NCI-H524 treated with DMSO at 0.1 percent for 48 hours (cell line): Measurements from ENCODE around the gene ZGLP1.
"Not testable (repeated sequence)": the region's sequence is repeated elsewhere in the genome, so short reads cannot be mapped to it uniquely, and the experiment has no call there.

ENCODE experiments used
- DNase-seq: peaks from one replicate; lab custom pipeline; 2025; lab: John Stamatoyannopoulos, UW

The ZGLP1 gene

DNA sequence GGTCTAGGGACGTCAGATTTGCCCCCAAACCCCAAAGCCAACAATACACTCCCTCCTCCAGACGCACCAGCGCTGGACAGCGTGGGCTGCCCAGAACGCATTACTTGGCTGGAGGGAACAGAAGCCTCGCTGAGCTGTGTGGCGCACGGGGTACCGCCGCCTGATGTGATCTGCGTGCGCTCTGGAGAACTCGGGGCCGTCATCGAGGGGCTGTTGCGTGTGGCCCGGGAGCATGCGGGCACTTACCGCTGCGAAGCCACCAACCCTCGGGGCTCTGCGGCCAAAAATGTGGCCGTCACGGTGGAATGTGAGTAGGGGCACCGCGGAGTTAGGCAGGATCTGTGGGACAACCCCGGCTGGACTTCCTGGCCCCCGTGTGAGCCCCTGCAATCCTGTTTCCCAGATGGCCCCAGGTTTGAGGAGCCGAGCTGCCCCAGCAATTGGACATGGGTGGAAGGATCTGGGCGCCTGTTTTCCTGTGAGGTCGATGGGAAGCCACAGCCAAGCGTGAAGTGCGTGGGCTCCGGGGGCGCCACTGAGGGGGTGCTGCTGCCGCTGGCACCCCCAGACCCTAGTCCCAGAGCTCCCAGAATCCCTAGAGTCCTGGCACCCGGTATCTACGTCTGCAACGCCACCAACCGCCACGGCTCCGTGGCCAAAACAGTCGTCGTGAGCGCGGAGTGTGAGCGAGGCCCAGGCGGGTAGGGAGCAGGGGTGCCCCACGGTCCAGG, 15.8 kb downstream of the ZGLP1 start:
- no peak for DNase-seq

DNA sequence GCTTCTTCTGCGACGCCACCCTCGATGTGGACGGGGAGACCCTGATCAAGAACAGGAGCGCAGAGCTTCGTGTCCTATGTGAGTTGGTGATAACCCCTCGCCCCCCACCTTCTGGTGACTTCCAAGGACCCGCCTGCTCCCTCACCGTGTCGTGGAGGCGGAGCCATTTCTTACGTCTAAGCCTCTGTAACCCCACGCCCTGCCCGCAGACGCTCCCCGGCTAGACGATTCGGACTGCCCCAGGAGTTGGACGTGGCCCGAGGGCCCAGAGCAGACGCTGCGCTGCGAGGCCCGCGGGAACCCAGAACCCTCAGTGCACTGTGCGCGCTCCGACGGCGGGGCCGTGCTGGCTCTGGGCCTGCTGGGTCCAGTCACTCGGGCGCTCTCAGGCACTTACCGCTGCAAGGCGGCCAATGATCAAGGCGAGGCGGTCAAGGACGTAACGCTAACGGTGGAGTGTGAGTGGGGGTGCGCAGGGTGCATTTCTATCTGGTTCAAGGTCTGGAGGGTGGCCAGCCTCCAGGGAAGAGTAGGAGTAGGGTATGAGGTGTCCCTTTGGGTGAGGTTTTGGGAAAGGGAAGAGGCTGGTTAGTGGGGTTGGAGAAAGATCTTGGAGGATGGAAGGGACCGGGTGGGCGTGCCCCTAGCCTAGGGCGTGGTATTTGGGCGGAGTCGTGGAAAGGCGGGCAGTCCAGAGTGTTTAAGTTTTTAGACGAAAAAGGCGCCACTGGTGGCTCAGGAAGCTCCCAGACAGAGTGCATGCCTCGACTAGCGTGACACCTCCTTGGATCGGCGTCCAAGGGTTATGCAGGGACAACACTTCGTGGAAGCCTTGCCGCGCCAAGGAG, 16.6 kb downstream of the ZGLP1 start:
- DNase-seq = no peak

DNA sequence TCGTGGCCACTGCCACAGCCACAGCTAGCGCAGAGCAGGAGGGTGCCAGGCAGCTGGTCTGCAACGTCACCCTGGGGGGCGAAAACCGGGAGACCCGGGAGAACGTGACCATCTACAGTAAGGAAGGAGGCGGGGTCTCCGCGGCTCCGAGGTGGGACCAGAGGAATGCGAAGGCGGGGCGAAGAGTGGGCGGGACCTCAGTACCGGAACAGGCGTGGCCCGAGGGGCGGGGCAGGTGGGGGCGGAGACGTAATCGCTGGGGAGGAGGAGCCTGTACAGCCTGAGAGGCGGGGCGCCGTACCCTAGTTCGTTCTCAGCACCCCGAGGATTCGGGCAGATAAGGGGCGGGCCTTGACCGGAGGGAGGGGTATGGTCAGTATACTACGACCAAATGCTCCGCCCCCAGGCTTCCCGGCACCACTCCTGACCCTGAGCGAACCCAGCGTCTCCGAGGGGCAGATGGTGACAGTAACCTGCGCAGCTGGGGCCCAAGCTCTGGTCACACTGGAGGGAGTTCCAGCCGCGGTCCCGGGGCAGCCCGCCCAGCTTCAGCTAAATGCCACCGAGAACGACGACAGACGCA, 17.3 kb downstream of the ZGLP1 start:
- no peak for DNase-seq

DNA sequence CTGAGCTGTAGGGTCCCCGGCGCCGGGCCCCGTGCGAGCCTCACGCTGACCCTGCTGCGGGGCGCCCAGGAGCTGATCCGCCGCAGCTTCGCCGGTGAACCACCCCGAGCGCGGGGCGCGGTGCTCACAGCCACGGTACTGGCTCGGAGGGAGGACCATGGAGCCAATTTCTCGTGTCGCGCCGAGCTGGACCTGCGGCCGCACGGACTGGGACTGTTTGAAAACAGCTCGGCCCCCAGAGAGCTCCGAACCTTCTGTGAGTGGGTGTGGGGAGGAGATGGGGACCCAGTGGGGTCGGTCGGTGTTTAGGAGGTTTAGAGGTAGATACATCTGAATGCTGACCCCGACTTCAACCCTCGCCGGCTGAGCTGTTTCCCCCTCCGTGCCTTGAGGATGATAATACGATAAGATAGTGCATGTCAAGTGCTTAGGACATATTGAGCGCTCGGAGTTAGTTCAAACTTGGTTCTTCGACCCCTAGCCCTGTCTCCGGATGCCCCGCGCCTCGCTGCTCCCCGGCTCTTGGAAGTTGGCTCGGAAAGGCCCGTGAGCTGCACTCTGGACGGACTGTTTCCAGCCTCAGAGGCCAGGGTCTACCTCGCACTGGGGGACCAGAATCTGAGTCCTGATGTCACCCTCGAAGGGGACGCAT, 17.9 kb downstream of the ZGLP1 start:
- DNase-seq = no peak

DNA sequence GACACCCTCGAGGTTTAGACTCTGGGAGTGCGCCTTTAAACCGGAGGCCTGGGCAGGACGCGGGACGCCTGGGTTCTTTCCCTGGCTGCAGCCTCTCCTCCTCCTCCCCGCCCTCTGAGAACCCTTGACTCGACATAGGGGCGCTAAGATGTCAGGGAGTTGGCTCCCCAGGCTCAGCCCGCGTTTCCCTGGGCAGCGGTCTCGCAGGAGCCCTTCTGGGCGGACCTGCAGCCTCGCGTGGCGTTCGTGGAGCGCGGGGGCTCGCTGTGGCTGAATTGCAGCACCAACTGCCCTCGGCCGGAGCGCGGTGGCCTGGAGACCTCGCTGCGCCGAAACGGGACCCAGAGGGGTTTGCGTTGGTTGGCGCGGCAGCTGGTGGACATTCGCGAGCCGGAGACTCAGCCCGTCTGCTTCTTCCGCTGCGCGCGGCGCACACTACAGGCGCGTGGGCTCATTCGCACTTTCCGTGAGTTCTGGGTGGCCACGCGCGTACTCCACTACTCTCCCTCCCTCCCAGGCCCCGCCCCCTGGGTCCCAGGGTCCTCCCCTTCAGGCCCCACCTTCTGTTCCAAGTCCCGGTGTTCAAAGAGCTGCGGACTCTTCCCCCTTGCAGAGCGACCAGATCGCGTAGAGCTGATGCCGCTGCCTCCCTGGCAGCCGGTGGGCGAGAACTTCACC, 18.6 kb downstream of the ZGLP1 start:
- no peak for DNase-seq

DNA sequence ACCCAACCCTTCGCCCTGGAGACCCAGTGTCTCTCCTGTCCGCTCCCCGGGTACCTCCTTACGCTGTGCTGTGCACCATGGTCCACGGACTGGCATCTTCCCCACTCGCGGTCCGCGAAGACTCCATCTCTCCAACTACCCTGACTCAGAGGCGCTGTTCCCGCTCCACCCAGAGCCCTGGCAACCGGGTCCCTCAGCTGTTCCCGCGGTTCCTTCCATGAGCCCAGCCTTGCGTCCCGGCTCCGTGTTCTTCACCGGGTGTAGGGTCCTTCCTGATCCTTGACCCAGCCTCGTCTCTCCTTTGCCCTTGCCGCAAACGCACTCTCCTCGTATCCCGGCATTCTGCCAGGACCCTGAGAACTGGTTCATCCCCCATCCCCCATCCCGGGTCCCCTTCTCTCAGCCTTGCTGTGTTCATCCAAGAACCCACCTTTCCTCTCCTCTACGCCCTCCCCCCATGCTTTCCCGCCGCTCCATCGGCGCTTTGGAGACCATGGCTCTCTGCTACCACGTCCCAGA, 19.2 kb downstream of the ZGLP1 start:
- DNase-seq = no peak

DNA sequence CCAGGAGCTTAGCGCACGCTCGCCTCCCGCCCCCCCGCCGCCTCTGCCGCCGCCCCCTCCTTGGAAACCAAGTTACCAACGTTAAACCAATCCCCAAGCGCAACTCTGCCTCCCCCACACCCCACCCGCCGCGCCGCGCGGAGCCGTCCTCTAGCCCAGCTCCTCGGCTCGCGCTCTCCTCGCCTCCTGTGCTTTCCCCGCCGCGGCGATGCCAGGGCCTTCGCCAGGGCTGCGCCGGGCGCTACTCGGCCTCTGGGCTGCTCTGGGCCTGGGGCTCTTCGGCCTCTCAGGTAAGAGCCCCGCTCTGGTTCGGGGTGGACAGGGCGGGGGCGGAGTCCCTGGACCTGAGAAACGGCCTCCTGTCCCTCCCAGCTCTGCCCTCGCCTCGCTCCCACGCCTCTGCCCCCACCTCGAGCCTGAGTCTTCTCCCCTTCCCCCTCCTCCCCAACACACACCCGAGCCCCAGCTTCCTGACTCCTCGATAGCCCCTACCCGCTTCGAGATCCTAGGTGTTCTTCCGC, 19.7 kb downstream of the ZGLP1 start, which contains the start of gene ICAM5:
TSS of gene ICAM5 (plus strand) at position 117 of the 521 bp plus-strand sequence. CDS start at position 209, 92 bp downstream.
- no peak for DNase-seq

DNA sequence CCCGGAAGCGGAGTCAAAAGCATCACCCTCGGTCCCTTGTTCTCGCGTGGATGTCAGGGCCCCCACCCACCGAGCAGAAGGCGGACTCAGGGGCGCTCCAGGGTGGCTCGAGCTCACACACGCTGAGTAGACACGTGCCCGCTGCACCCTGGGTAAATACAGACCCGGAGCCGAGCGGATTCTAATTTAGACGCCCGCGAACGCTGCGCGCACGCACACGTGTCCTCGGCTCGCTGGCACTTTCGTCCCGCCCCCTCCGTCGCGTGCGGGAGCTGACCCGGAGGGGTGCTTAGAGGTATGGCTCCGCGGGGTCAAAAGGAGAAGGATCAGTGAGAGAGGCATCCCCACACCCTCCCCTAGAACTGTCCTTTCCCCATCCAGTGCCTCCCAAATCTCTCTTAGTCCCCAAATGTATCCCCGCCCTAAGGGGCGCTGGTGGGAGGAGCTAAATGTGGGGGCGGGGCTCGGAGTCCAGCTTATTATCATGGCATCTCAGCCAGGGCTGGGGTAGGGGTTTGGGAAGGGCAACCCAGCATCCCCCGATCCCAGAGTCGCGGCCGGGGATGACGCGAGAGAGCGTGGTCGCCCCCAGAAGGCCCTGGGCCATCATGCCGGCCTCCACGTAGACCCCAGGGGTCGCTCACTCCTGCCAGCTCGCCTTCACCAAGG, 20.3 kb downstream of the ZGLP1 start:
- DNase-seq = peak; percentile 37

DNA sequence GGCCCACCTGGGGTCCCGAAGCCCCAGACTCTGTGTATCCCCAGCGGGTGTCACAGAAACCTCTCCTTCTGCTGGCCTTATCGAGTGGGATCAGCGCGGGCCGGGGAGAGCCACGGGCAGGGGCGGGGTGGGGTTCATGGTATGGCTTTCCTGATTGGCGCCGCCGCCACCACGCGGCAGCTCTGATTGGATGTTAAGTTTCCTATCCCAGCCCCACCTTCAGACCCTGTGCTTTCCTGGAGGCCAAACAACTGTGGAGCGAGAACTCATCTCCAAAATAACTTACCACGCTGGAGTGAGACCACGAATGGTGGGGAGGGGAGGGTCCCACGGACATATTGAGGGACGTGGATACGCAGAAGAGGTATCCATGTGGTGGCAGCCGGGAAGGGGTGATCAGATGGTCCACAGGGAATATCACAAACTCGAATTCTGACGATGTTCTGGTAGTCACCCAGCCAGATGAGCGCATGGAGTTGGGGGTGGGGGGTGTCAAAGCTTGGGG, 20.9 kb downstream of the ZGLP1 start:
- DNase-seq = peak; percentile 44

DNA sequence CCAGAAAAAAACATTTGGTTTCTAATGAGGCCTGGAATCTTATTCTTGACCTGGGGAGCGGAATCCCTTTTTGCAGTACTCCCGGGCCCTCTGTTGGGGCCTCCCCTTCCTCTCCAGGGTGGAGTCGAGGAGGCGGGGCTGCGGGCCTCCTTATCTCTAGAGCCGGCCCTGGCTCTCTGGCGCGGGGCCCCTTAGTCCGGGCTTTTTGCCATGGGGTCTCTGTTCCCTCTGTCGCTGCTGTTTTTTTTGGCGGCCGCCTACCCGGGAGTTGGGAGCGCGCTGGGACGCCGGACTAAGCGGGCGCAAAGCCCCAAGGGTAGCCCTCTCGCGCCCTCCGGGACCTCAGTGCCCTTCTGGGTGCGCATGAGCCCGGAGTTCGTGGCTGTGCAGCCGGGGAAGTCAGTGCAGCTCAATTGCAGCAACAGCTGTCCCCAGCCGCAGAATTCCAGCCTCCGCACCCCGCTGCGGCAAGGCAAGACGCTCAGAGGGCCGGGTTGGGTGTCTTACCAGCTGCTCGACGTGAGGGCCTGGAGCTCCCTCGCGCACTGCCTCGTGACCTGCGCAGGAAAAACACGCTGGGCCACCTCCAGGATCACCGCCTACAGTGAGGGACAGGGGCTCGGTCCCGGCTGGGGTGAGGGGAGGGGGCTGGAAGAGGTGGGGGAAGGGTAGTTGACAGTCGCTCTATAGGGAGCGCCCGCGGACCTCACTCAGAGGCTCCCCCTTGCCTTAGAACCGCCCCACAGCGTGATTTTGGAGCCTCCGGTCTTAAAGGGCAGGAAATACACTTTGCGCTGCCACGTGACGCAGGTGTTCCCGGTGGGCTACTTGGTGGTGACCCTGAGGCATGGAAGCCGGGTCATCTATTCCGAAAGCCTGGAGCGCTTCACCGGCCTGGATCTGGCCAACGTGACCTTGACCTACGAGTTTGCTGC, 22.5 kb downstream of the ZGLP1 start, which contains the start of gene ICAM4:
TSS of gene ICAM4 (plus strand) at position 153 of the 935 bp plus-strand sequence. CDS start at position 211, 58 bp downstream.
- DNase-seq = no peak

DNA sequence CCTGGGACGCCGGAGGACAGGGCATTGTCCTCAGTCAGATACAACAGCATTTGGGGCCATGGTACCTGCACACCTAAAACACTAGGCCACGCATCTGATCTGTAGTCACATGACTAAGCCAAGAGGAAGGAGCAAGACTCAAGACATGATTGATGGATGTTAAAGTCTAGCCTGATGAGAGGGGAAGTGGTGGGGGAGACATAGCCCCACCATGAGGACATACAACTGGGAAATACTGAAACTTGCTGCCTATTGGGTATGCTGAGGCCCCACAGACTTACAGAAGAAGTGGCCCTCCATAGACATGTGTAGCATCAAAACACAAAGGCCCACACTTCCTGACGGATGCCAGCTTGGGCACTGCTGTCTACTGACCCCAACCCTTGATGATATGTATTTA, 24.2 kb downstream of the ZGLP1 start:
- no peak for DNase-seq

DNA sequence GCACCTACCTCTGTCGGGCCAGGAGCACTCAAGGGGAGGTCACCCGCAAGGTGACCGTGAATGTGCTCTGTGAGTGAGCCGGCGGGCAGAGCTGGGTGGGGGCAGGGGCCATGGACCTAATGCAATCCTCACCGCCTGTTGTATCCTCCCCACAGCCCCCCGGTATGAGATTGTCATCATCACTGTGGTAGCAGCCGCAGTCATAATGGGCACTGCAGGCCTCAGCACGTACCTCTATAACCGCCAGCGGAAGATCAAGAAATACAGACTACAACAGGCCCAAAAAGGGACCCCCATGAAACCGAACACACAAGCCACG, 24.7 kb downstream of the ZGLP1 start:
- no peak for DNase-seq

DNA sequence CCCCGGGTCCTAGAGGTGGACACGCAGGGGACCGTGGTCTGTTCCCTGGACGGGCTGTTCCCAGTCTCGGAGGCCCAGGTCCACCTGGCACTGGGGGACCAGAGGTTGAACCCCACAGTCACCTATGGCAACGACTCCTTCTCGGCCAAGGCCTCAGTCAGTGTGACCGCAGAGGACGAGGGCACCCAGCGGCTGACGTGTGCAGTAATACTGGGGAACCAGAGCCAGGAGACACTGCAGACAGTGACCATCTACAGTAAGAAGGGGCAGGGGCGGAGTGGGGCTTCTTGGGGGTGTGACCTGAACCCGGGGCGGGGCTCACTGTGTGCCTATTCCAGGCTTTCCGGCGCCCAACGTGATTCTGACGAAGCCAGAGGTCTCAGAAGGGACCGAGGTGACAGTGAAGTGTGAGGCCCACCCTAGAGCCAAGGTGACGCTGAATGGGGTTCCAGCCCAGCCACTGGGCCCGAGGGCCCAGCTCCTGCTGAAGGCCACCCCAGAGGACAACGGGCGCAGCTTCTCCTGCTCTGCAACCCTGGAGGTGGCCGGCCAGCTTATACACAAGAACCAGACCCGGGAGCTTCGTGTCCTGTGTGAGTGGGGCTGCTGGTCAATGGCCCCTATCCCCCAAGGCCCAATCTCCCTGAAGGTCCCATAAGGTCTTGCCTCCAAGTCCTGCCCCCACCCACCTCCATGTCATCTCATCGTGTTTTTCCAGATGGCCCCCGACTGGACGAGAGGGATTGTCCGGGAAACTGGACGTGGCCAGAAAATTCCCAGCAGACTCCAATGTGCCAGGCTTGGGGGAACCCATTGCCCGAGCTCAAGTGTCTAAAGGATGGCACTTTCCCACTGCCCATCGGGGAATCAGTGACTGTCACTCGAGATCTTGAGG, 25.3 kb downstream of the ZGLP1 start:
- no peak for DNase-seq

DNA sequence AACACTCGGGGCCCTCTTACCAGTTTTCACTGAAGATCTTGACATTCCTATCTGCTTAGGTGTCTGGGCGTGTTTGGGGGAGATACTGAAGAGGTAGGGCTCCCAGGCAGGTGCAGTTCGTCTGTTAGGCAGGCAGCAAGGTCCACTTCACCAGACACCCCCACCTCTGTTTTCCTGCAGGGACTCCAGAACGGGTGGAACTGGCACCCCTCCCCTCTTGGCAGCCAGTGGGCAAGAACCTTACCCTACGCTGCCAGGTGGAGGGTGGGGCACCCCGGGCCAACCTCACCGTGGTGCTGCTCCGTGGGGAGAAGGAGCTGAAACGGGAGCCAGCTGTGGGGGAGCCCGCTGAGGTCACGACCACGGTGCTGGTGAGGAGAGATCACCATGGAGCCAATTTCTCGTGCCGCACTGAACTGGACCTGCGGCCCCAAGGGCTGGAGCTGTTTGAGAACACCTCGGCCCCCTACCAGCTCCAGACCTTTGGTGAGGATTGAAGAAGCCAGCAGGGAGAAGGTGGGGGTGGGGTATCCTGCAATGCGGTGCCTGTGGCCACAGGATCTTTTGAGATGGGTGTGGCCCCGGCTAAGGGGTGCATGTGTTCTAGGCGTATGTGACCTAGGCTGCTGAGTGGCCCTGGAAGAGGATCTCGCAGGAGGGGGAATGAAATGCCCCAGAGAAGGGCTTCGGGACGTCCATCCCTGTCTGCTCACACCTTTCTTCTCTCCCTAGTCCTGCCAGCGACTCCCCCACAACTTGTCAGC, 26.1 kb downstream of the ZGLP1 start:
- DNase-seq = no peak

DNA sequence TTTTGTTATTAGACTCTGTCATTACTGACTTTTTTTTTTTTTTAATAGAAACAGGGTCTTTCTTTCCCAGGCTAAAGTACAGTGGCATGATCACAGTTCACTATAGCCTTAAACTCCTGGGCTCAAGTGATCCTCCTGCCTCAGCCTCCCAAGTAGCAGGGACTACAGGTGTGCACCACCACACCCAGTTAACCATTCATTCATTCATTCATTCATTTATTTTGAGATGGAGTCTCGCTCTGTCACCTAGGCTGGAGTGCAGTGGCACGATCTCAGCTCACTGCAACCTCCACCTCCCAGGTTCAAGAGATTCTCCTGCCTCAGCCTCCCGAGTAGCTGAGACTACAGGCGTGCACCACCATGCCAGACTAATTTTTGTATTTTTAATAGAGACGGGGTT, 27.6 kb downstream of the ZGLP1 start:
- DNase-seq = not testable (repeated sequence)

DNA sequence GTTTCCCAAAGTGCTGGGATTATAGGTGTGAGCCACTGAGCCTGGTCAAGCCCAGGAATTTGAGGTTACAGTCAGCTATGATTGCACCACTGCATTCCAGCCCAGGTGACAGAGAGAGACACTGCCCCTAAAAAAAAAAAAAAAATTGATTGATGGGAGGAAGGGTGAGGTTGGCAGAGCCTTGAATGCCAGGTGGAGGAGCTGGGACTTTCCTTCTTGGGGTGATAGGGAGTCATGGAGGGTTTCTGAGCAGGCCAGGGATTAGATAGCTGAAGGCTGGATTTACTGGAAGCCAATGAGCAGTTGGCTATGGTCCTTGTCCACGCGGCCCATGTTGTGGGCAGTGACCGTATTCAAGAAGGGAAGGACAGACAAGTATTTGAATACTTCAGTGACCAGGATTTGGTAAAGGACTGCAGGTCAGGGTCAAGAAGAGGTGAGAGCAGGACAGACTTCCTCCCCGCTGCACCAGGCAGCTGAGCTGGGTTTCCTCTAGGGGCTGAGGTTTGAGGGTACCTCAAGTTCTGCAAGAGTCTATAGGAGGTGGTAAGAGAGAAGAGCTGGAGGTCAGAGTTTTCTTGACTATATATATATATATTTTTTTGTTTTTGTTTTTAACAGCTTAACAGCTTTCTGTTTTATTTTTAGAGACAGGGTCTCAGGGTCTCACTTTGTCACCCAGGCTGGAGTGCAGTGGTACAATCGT, 29.7 kb downstream of the ZGLP1 start:
- DNase-seq = no peak

DNA sequence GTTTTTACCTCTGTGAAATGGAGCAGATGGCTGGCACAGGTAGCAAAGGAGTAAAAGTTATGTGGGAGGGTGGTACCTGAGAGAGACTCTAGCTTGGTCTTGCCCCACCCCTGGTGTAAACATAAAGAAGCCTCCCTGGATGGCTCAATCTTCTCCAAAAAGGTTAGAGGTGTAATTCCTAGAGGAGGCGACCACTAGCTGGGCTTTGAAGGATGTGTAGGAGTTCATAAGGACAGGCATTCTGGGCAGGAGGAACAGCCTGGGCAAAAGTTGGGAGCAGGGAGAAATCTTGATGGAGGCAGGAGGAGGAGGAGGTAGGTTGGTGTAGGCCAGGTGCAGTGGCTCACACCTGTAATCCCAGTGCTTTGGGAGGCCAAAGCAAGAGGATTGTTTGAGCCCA, 30.7 kb downstream of the ZGLP1 start:
- DNase-seq = no peak
